Right atrium auricular region (tissue), 2 donors: ENCODE results near the gene DNAJC6. TPM values are rescaled to one million over a fixed set of nuclear protein-coding genes. Genes with fewer than 3 reads are reported as not detected.

Experiments
- DNase-seq: peaks from one replicate; pipeline ENCODE4 v3.0.0-alpha.2; 2019; ENCODE audit warnings: low spot score
- H3K27ac ChIP-seq, 2 donors: fragments of 200-600 bp; sonication (generic); 1 replicate in 1 of 2; 2 replicates in 1 of 2; pipeline ENCODE4 v1.5.1; 2016 to 2019
- H3K27me3 ChIP-seq, 2 donors: fragments of 200-600 bp; sonication (generic); one replicate each; pipeline versions ENCODE4 v1.5.1 to v1.6.0; 2017 to 2019
- H3K36me3 ChIP-seq: fragments of 200-600 bp; sonication (generic); one replicate; pipeline ENCODE4 v1.5.1; 2016
- H3K4me1 ChIP-seq, 2 donors: fragments of 200-600 bp; sonication (generic); one replicate each; pipeline versions ENCODE4 v1.5.1 to v1.6.0; 2017 to 2019
- H3K4me3 ChIP-seq, 2 donors: fragments of 200-600 bp; sonication (generic); 1 replicate in 1 of 2; 2 replicates in 1 of 2; pipeline ENCODE4 v1.5.1; 2017 to 2019; ENCODE audit warnings: mild to moderate bottlenecking in 1 of 2, moderate library complexity in 1 of 2
- H3K9me3 ChIP-seq, 2 donors: fragments of 200-600 bp; sonication (generic); one replicate each; pipeline ENCODE4 v1.5.1; 2019
- total RNA-seq, 2 donors: library from RNA; depleted of rRNA; stranded (reverse); fragments of >200 nt; gene quantifications; one replicate each; pipeline ENCODE4 v1.1.0, GENCODE V29; 2016
- TF ChIP-seq, protein P1 (sequence below), 2 donors: fragments of 200-600 bp; sonication (generic); IDR thresholded peaks; one replicate each; pipeline ENCODE4 v1.5.1; 2019; ENCODE audit warnings: antibody characterized with exemption in 2 of 2

DNAJC6 gene
- total RNA-seq, 2 donors from 2014 or later = 17.3 to 24.6 TPM

GRCh38 chr1:65459397-65459768 lies 150.0 kb downstream of the DNAJC6 start:
- H3K4me1 ChIP-seq = peaks cover 0 to 5% of the 10 kb centered on the region in 2 donors
- H3K27ac ChIP-seq = no peak overlapping the region
- no peaks in the 10 kb centered on the region for H3K9me3 ChIP-seq
- H3K4me3 ChIP-seq = no peak overlapping the region
- no peaks in the 10 kb centered on the region for H3K27me3 ChIP-seq
- TF ChIP-seq, protein P1, sequence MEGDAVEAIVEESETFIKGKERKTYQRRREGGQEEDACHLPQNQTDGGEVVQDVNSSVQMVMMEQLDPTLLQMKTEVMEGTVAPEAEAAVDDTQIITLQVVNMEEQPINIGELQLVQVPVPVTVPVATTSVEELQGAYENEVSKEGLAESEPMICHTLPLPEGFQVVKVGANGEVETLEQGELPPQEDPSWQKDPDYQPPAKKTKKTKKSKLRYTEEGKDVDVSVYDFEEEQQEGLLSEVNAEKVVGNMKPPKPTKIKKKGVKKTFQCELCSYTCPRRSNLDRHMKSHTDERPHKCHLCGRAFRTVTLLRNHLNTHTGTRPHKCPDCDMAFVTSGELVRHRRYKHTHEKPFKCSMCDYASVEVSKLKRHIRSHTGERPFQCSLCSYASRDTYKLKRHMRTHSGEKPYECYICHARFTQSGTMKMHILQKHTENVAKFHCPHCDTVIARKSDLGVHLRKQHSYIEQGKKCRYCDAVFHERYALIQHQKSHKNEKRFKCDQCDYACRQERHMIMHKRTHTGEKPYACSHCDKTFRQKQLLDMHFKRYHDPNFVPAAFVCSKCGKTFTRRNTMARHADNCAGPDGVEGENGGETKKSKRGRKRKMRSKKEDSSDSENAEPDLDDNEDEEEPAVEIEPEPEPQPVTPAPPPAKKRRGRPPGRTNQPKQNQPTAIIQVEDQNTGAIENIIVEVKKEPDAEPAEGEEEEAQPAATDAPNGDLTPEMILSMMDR (IDR thresholded peaks at IDR 0.05) = peak; percentile 18 to 51
- DNase-seq = no peak
- H3K36me3 ChIP-seq = no peaks in the 10 kb centered on the region

Other genes starting within 250 kb of the DNAJC6 start
- 10 to 100 TPM; 59.7 to 80.9 TPM for gene AK4, start 161.3 kb upstream of the DNAJC6 start, total RNA-seq
- 10 to 100 TPM; 10.8 to 25.2 TPM for gene LEPR, start 111.1 kb downstream of the DNAJC6 start, total RNA-seq
- 10 to 100 TPM; 42.7 to 44.6 TPM for gene LEPROT, start 111.1 kb downstream of the DNAJC6 start, total RNA-seq